ENCODE results near the gene C11orf97. TPM values are rescaled to one million over a fixed set of nuclear protein-coding genes. Genes with fewer than 3 reads are reported as not detected.

C11orf97 gene
- total RNA-seq, 1 donor from 2014 or later = not detected

DNA sequence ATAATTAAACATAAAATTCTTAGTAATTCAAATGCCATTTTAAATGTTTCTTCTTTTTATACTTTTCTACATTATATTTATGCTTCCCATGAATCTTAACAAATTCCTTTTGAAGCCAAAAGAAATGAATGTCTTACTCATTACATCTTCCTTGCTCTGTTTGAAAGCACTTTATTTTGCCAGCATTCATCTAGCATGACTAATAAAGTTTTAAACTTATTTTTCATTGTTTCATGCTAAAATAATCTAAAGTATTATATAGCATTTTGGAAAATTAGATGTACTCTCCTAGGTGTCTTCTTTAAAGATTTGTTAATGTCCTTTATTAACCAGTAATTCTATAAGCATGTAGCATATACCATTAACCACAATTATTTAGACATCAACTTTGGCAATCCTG is 45.2 kb downstream of the C11orf97 start:
- Histone ChIP-seq H3K4me3 (no peak overlapping the region), H4K20me1 (ENCODE audit: low read depth) (no peaks in the 10 kb centered on the region), H2AFZ (replicated peaks) (no peak overlapping the region), H3K9me3 (ENCODE audit: low read depth) (no peaks in the 10 kb centered on the region), H3F3A (ENCODE audit: low read depth) (no peaks in the 10 kb centered on the region), H3K27ac (no peak overlapping the region), H3K79me2 (ENCODE audit: low read depth) (no peaks in the 10 kb centered on the region), H3K4me2 (no peak overlapping the region), H3K4me1 (no peaks in the 10 kb centered on the region), H3K36me3 (no peaks in the 10 kb centered on the region), H3K27me3 (no peaks in the 10 kb centered on the region), H3K9ac (no peak overlapping the region)
- no peaks in the 10 kb centered on the region for H3K36me3 Mint-ChIP-seq
- no peak for TF ChIP-seq EZH2 (IDR thresholded peaks at IDR 0.05)
- TF ChIP-seq EZH2phosphoT487 (IDR thresholded peaks at IDR 0.05) = no peak
- TF ChIP-seq, protein P1, sequence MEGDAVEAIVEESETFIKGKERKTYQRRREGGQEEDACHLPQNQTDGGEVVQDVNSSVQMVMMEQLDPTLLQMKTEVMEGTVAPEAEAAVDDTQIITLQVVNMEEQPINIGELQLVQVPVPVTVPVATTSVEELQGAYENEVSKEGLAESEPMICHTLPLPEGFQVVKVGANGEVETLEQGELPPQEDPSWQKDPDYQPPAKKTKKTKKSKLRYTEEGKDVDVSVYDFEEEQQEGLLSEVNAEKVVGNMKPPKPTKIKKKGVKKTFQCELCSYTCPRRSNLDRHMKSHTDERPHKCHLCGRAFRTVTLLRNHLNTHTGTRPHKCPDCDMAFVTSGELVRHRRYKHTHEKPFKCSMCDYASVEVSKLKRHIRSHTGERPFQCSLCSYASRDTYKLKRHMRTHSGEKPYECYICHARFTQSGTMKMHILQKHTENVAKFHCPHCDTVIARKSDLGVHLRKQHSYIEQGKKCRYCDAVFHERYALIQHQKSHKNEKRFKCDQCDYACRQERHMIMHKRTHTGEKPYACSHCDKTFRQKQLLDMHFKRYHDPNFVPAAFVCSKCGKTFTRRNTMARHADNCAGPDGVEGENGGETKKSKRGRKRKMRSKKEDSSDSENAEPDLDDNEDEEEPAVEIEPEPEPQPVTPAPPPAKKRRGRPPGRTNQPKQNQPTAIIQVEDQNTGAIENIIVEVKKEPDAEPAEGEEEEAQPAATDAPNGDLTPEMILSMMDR (IDR thresholded peaks at IDR 0.05) = no peak
- no peak overlapping the region for H3K27ac Mint-ChIP-seq
- no peak overlapping the region for H3K4me3 Mint-ChIP-seq
- H3K9me3 Mint-ChIP-seq = no peaks in the 10 kb centered on the region
- no peaks in the 10 kb centered on the region for H3K4me1 Mint-ChIP-seq
- no peak for DNase-seq (ENCODE audit: low spot score)
- peaks cover 2% of the 10 kb centered on the region for H3K27me3 Mint-ChIP-seq (ENCODE audit: insufficient read depth, low read depth)

DNA sequence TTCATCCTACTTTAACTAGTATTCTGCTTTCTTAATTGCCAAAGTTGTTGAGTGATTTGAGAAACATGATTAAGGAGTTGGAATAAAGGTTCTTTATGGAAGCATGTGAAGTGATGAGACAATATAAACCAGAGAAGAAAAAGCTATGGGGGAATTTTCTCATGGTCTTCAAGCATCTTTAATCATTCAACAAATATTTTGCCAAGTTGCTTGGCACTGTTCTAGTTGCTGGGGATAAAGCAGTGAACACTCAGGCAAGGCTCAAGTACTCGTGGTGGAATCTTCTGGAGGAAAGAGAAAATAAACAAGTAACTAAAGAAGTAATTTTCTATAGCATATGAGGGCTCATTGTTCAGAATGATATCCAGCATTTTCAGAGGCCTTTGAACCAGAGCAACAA is 45.7 kb downstream of the C11orf97 start:
- Mint-ChIP-seq H3K27me3 (ENCODE audit: insufficient read depth, low read depth) (peaks cover 2% of the 10 kb centered on the region), H3K27ac (no peak overlapping the region), H3K36me3 (no peaks in the 10 kb centered on the region), H3K9me3 (no peaks in the 10 kb centered on the region), H3K4me1 (peaks cover 3% of the 10 kb centered on the region), H3K4me3 (no peak overlapping the region)
- no peaks in the 10 kb centered on the region for H3K79me2 ChIP-seq (ENCODE audit: low read depth)
- TF ChIP-seq EZH2 (IDR thresholded peaks at IDR 0.05) (no peak), EZH2phosphoT487 (IDR thresholded peaks at IDR 0.05) (no peak)
- TF ChIP-seq, protein P1 (IDR thresholded peaks at IDR 0.05) = no peak
- H3K27me3 ChIP-seq = no peaks in the 10 kb centered on the region
- H3K4me1 ChIP-seq = no peaks in the 10 kb centered on the region
- H2AFZ ChIP-seq (replicated peaks) = no peak overlapping the region
- H3K27ac ChIP-seq = no peak overlapping the region
- H3K36me3 ChIP-seq = no peaks in the 10 kb centered on the region
- DNase-seq (ENCODE audit: low spot score) = no peak
- H3F3A ChIP-seq (ENCODE audit: low read depth) = no peaks in the 10 kb centered on the region
- no peak overlapping the region for H3K4me2 ChIP-seq
- H3K9me3 ChIP-seq (ENCODE audit: low read depth) = no peaks in the 10 kb centered on the region
- H4K20me1 ChIP-seq (ENCODE audit: low read depth) = no peaks in the 10 kb centered on the region
- no peak overlapping the region for H3K9ac ChIP-seq
- H3K4me3 ChIP-seq = no peak overlapping the region

DNA sequence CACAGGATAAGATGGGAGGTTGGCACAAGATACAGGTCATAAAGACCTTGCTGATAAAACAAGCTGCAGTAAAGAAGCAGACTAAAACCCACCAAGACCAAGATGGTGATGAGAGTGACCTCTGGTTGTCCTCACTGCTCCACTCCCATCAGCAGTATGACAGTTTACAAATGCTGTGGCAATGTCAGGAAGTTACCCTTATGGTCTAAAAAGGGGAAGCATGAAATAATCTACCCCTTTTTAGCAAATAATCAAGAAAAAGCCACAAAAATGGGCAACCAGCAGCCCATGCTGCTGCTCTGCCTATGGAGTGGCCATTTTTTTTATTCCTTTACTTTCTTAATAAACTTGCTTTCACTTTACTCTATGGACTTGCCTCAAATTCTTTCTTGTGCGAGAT is 46.2 kb downstream of the C11orf97 start:
- TF ChIP-seq EZH2phosphoT487 (IDR thresholded peaks at IDR 0.05) (no peak), EZH2 (IDR thresholded peaks at IDR 0.05) (no peak)
- TF ChIP-seq, protein P1 (IDR thresholded peaks at IDR 0.05) = no peak
- H3K79me2 ChIP-seq (ENCODE audit: low read depth) = no peaks in the 10 kb centered on the region
- Mint-ChIP-seq H3K9me3 (no peaks in the 10 kb centered on the region), H3K4me1 (peaks cover 6% of the 10 kb centered on the region), H3K4me3 (no peak overlapping the region), H3K27ac (no peak overlapping the region), H3K36me3 (no peaks in the 10 kb centered on the region), H3K27me3 (ENCODE audit: insufficient read depth, low read depth) (peaks cover 2% of the 10 kb centered on the region)
- H3K4me3 ChIP-seq = no peak overlapping the region
- no peaks in the 10 kb centered on the region for H3K4me1 ChIP-seq
- H2AFZ ChIP-seq (replicated peaks) = no peak overlapping the region
- no peaks in the 10 kb centered on the region for H4K20me1 ChIP-seq (ENCODE audit: low read depth)
- no peaks in the 10 kb centered on the region for H3K36me3 ChIP-seq
- no peaks in the 10 kb centered on the region for H3F3A ChIP-seq (ENCODE audit: low read depth)
- no peak overlapping the region for H3K4me2 ChIP-seq
- no peak for DNase-seq (ENCODE audit: low spot score)
- H3K9me3 ChIP-seq (ENCODE audit: low read depth) = no peaks in the 10 kb centered on the region
- H3K9ac ChIP-seq = no peak overlapping the region
- no peaks in the 10 kb centered on the region for H3K27me3 ChIP-seq
- H3K27ac ChIP-seq = no peak overlapping the region

Measured in neural progenitor cell (in vitro differentiated cells).